Measurements from ENCODE around the gene INO80E. TPM values are rescaled to one million over a fixed set of nuclear protein-coding genes. Genes with fewer than 3 reads are reported as not detected.

Gene INO80E
- total and polyA plus RNA-seq, 9 donors = 23.8 to 81.6 (median 55.5) TPM

GRCh38 chr16:29984137-29984763 is 11.8 kb upstream of the INO80E start:
- no peaks in the 10 kb centered on the region for H3K36me3 ChIP-seq
- no peaks in the 10 kb centered on the region for H3K4me1 ChIP-seq (ENCODE audit: insufficient read depth)
- no peak overlapping the region for H3K27ac ChIP-seq
- no peak for DNase-seq
- intact Hi-C loops (cut with DNase I) = no loop called here
- H3K27me3 ChIP-seq = no peaks in the 10 kb centered on the region
- WGBS, 3 donors = 73 to 84% (median 77%) methylated on average over 6 of the region's 6 CpGs
- TF ChIP-seq POLR2A (IDR thresholded peaks at IDR 0.05) = no peak
- no peak for TF ChIP-seq CTCF (IDR thresholded peaks at IDR 0.05)
- no peak for TF ChIP-seq EP300 (IDR thresholded peaks at IDR 0.05)
- no peak overlapping the region for H3K4me3 ChIP-seq
- H3K9me3 ChIP-seq = no peaks in the 10 kb centered on the region

GRCh38 chr16:29984764-29985147 is 11.3 kb upstream of the INO80E start:
- Histone ChIP-seq H3K27ac (no peak overlapping the region), H3K4me1 (ENCODE audit: insufficient read depth) (no peaks in the 10 kb centered on the region), H3K36me3 (no peaks in the 10 kb centered on the region), H3K9me3 (no peaks in the 10 kb centered on the region), H3K27me3 (no peaks in the 10 kb centered on the region), H3K4me3 (no peak overlapping the region)
- 84 to 88% (median 87%) methylated on average over 5 of the region's 5 CpGs for WGBS, 3 donors
- intact Hi-C loops (cut with DNase I) = no loop called here
- TF ChIP-seq EP300 (IDR thresholded peaks at IDR 0.05) (no peak), POLR2A (IDR thresholded peaks at IDR 0.05) (no peak), CTCF (IDR thresholded peaks at IDR 0.05) (no peak)
- no peak for DNase-seq

- DNase-seq = peak in 1 of 5 donors; percentile 27
- Histone ChIP-seq H3K4me1 (ENCODE audit: insufficient read depth) (no peaks in the 10 kb centered on the region), H3K27me3 (no peaks in the 10 kb centered on the region), H3K27ac (no peak overlapping the region), H3K4me3 (no peak overlapping the region), H3K9me3 (no peaks in the 10 kb centered on the region), H3K36me3 (no peaks in the 10 kb centered on the region)
- intact Hi-C loops (cut with DNase I) = no loop called here
- no peak for TF ChIP-seq POLR2A (IDR thresholded peaks at IDR 0.05)
- no peak for TF ChIP-seq CTCF (IDR thresholded peaks at IDR 0.05)
- TF ChIP-seq EP300 (IDR thresholded peaks at IDR 0.05) = no peak
- 91 to 92% (median 92%) methylated on average over 28 of the region's 28 CpGs for WGBS, 3 donors
Observed at GRCh38 chr16:29985271-29985811, 10.7 kb upstream of the INO80E start.

- intact Hi-C loops (cut with DNase I) = no loop called here
- peak in 1 of 5 donors; percentile 28 for DNase-seq
- 87 to 93% (median 90%) methylated on average over 20 of the region's 20 CpGs for WGBS, 3 donors
Observed at GRCh38 chr16:29986231-29986630, 9.8 kb upstream of the INO80E start.

More at GRCh38 chr16:29986231-29986630, 9.8 kb upstream of the INO80E start:
- H3K9me3 ChIP-seq = no peaks in the 10 kb centered on the region
- no peak for TF ChIP-seq EP300 (IDR thresholded peaks at IDR 0.05)
- no peak for TF ChIP-seq CTCF (IDR thresholded peaks at IDR 0.05)
- no peak for TF ChIP-seq POLR2A (IDR thresholded peaks at IDR 0.05)
- no peaks in the 10 kb centered on the region for H3K4me1 ChIP-seq (ENCODE audit: insufficient read depth)
- H3K4me3 ChIP-seq = no peak overlapping the region
- no peaks in the 10 kb centered on the region for H3K27me3 ChIP-seq
- no peaks in the 10 kb centered on the region for H3K36me3 ChIP-seq
- no peak overlapping the region for H3K27ac ChIP-seq

Measured in ovary (tissue), 9 donors.